NT2/D1 (cell line): ENCODE data around the gene ARID2.

Experiments used
- SUZ12 ChIP-seq: IDR thresholded peaks from 2 replicates; pipeline ENCODE4 v1.6.1; 2011; ENCODE audit not compliant: insufficient read length, insufficient read depth; ENCODE audit errors: extremely low read depth
- YY1 ChIP-seq: IDR thresholded peaks from 2 replicates; pipeline ENCODE4 v1.6.1; 2011; ENCODE audit not compliant: insufficient read length, insufficient read depth
- ZNF274 ChIP-seq: IDR thresholded peaks from 2 replicates; pipeline ENCODE4 v1.6.1; 2011; ENCODE audit warnings: mild to moderate bottlenecking, low read depth, low read length

DNA sequence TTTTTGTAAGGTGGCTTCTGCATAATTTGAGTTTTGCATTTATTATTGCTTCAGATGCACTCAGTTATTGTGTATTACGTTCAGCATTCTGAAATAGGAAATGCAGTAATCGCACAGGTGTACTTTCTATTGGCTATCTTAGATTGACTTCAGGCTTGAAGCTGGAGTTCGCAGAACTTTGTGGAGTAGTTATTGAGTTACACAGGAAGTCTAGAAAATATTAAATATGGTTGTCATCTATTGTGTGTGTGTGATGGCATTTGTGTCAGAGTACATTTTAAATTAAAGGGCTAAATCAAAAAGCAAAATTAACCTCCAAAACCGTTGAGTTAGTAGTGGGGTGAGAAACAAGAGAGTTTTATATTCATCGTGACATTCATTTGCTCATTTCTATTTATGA is 2.7 kb downstream of the ARID2 start:
- TF ChIP-seq ZNF274 (no peak), YY1 (no peak), SUZ12 (no peak)
